Stomach (tissue), 9 donors: Measurements from ENCODE around the gene MUC5AC. TPM values are rescaled to one million over a fixed set of nuclear protein-coding genes. Genes with fewer than 3 reads are reported as not detected.

Source experiments
- DNase-seq, 2 donors: peaks; one replicate each; pipeline versions ENCODE4 v3.0.0 to v3.0.0-alpha.2; 2013 to 2019
- H3K27ac ChIP-seq, 5 donors: fragments of 200-600 bp in 4 of 5; sonication (generic) in 4 of 5; one replicate each; pipeline ENCODE4 v1.5.1; 2013 to 2019; ENCODE audit warnings: mild to moderate bottlenecking in 1 of 5, moderate library complexity in 1 of 5
- H3K27me3 ChIP-seq, 3 donors: fragments of 200-600 bp; sonication (generic); one replicate each; pipeline ENCODE4 v1.5.1; 2017 to 2019; ENCODE audit warnings: mixed run types in 1 of 3
- H3K36me3 ChIP-seq, 4 donors: fragments of 200-600 bp; sonication (generic); 1 replicate in 3 of 4; 2 replicates in 1 of 4; pipeline ENCODE4 v1.5.1; 2016 to 2019
- H3K4me1 ChIP-seq, 4 donors: fragments of 200-600 bp; sonication (generic); one replicate each; pipeline ENCODE4 v1.5.1; 2016 to 2019
- H3K4me3 ChIP-seq, 4 donors: fragments of 200-600 bp; sonication (generic) in 3 of 4; one replicate each; pipeline ENCODE4 v1.5.1; 2016 to 2019; ENCODE audit warnings: mild to moderate bottlenecking in 1 of 4
- H3K9me3 ChIP-seq, 4 donors: fragments of 200-600 bp; sonication (generic); one replicate each; pipeline ENCODE4 v1.5.1; 2016 to 2019
- CTCF ChIP-seq, 7 experiments: fragments of 450-650 bp in 4 of 7; fragments of 200-600 bp in 3 of 7; sonication (generic) in 3 of 7; IDR thresholded peaks; one replicate each; pipeline ENCODE4 v1.5.1; 2016 to 2019; ENCODE audit warnings: antibody characterized with exemption in 7 of 7, control low read depth in 2 of 7, mild to moderate bottlenecking in 1 of 7
- EP300 ChIP-seq: sonication (generic); formaldehyde crosslinking; IDR thresholded peaks from one replicate; pipeline ENCODE4 v1.6.1; 2017; ENCODE audit warnings: antibody characterized with exemption
- POLR2A ChIP-seq, 4 donors: fragments of 450-650 bp; IDR thresholded peaks; one replicate each; pipeline ENCODE4 v1.6.1; 2016; ENCODE audit warnings: antibody characterized with exemption in 4 of 4, control low read depth in 2 of 4, mild to moderate bottlenecking in 1 of 4, moderate library complexity in 1 of 4
- POLR2AphosphoS5 ChIP-seq, 3 donors: sonication (generic); formaldehyde crosslinking; IDR thresholded peaks; one replicate each; pipeline ENCODE4 v1.6.1; 2016; ENCODE audit warnings: antibody characterized with exemption in 3 of 3
- WGBS, 5 donors: extraction: QIAGEN DNeasy Blood & Tissue Kit in 3 of 5; methylation state at CpG; one replicate each; pipeline versions ENCODE4 v1.1.5 to v1.1.7; 2013 to 2018; 5-methylcytosine and 5-hydroxymethylcytosine counted together
- intact Hi-C: fragments of 100-400 bp; cut with DNase I; formaldehyde crosslinking; loops from one replicate; pipeline ENCODE4 v1.15.1; 2023; ENCODE audit warnings: low total_unique reads
- polyA plus RNA-seq, 3 donors: library from polyadenylated mRNA; stranded (reverse); fragments of 200-250 nt; gene quantifications; one replicate each; pipeline ENCODE4 v1.2.3, GENCODE V29; 2013
- total RNA-seq, 5 donors: library from RNA; depleted of rRNA; stranded (reverse); fragments of >200 nt; gene quantifications; one replicate each; pipeline versions ENCODE4 v1.1.0 to v1.2.3, GENCODE V29; 2014 to 2016
- donor health status: healthy with polysubstance abuse.
- donor health status: Bipolar disorder and iron deficiency.
- donor health status: healthy.

Gene MUC5AC
- total and polyA plus RNA-seq, 8 donors: 2.0 to 1,253 (median 171) TPM

GRCh38 chr11:1234771-1235305, 77.1 kb downstream of the MUC5AC start:
- TF ChIP-seq EP300 (no peak), POLR2A (IDR thresholded peaks at IDR 0.05) (no peak)
- no peaks in the 10 kb centered on the region for H3K9me3 ChIP-seq
- no peak overlapping the region for H3K27ac ChIP-seq
- no peak for DNase-seq
- H3K27me3 ChIP-seq: peaks cover 0 to 38% (median 0%) of the 10 kb centered on the region in 3 donors
- intact Hi-C loops: no loop called here
- WGBS, 5 donors: 79 to 88% (median 85%) methylated on average over 17 to 23 of the region's 23 CpGs
- H3K36me3 ChIP-seq: peaks cover 0 to 3% (median 0%) of the 10 kb centered on the region in 4 donors
- H3K4me1 ChIP-seq: peaks cover 0 to 12% (median 10%) of the 10 kb centered on the region in 4 donors
- H3K4me3 ChIP-seq: no peak overlapping the region

- WGBS, 5 donors: 78 to 82% (median 78%) methylated on average over 22 to 23 of the region's 23 CpGs
Measured at GRCh38 chr11:1235306-1235900, 77.7 kb downstream of the MUC5AC start.

GRCh38 chr11:1235901-1236315, 78.2 kb downstream of the MUC5AC start:
- no peak for DNase-seq
- Histone ChIP-seq H3K36me3 (peaks cover 0 to 3% (median 0%) of the 10 kb centered on the region in 4 donors), H3K27me3 (peaks cover 0 to 28% (median 0%) of the 10 kb centered on the region in 3 donors), H3K4me3 (no peak overlapping the region), H3K4me1 (peaks cover 0 to 12% (median 10%) of the 10 kb centered on the region in 4 donors), H3K9me3 (no peaks in the 10 kb centered on the region), H3K27ac (no peak overlapping the region)
- WGBS, 5 donors: 72 to 89% (median 76%) methylated on average over 14 to 16 of the region's 16 CpGs
- TF ChIP-seq EP300 (no peak), POLR2A (IDR thresholded peaks at IDR 0.05) (no peak), POLR2AphosphoS5 (IDR thresholded peaks at IDR 0.05) (no peak), CTCF (IDR thresholded peaks at IDR 0.05) (no peak)
- intact Hi-C loops: no loop called here

More at GRCh38 chr11:1235306-1235900, 77.7 kb downstream of the MUC5AC start:
- Histone ChIP-seq H3K4me1 (peaks cover 0 to 12% (median 10%) of the 10 kb centered on the region in 4 donors), H3K27me3 (peaks cover 0 to 33% (median 0%) of the 10 kb centered on the region in 3 donors), H3K4me3 (no peak overlapping the region), H3K9me3 (no peaks in the 10 kb centered on the region), H3K27ac (no peak overlapping the region), H3K36me3 (peaks cover 0 to 3% (median 0%) of the 10 kb centered on the region in 4 donors)
- no peak for DNase-seq
- intact Hi-C loops: no loop called here
- TF ChIP-seq POLR2A (IDR thresholded peaks at IDR 0.05) (no peak), CTCF (IDR thresholded peaks at IDR 0.05) (no peak), EP300 (no peak), POLR2AphosphoS5 (IDR thresholded peaks at IDR 0.05) (no peak)

GRCh38 chr11:1236316-1237127, 78.8 kb downstream of the MUC5AC start:
- Histone ChIP-seq H3K27ac (no peak overlapping the region), H3K36me3 (peaks cover 0 to 3% (median 0%) of the 10 kb centered on the region in 4 donors), H3K9me3 (no peaks in the 10 kb centered on the region), H3K4me1 (peaks cover 0 to 12% (median 10%) of the 10 kb centered on the region in 4 donors), H3K27me3 (peaks cover 0 to 22% (median 0%) of the 10 kb centered on the region in 3 donors), H3K4me3 (no peak overlapping the region)
- TF ChIP-seq POLR2A (IDR thresholded peaks at IDR 0.05) (no peak), EP300 (no peak)
- intact Hi-C loops: no loop called here
- WGBS, 5 donors: 82 to 88% (median 87%) methylated on average over 5 to 37 of the region's 37 CpGs
- DNase-seq: no peak

GRCh38 chr11:1237128-1237580, 79.4 kb downstream of the MUC5AC start:
- TF ChIP-seq EP300 (no peak), POLR2A (IDR thresholded peaks at IDR 0.05) (no peak), POLR2AphosphoS5 (IDR thresholded peaks at IDR 0.05) (no peak), CTCF (IDR thresholded peaks at IDR 0.05) (no peak)
- Histone ChIP-seq H3K4me1 (peaks cover 0 to 12% (median 10%) of the 10 kb centered on the region in 4 donors), H3K9me3 (no peaks in the 10 kb centered on the region), H3K36me3 (peaks cover 0 to 3% (median 0%) of the 10 kb centered on the region in 4 donors), H3K27ac (no peak overlapping the region), H3K4me3 (no peak overlapping the region), H3K27me3 (peaks cover 0 to 15% (median 0%) of the 10 kb centered on the region in 3 donors)
- 37 to 57% (median 47%) methylated on average over 6 to 13 of the region's 13 CpGs for WGBS, 5 donors
- intact Hi-C loops: no loop called here
- peak; percentile 61 to 66 for DNase-seq
